Superior temporal gyrus (tissue), 1 donor: ENCODE results near the gene MPP1.
"Not testable (repeated sequence)": the region's sequence is repeated elsewhere in the genome, so short reads cannot be mapped to it uniquely, and the experiment has no call there.

Source experiments
- DNase-seq: peaks from one replicate; pipeline ENCODE4 v3.0.0-alpha.2; 2016; ENCODE audit errors: extremely low spot score

MPP1 gene

GRCh38 chrX:154804957-154805695 lies at the start of gene MPP1:
Gene MPP1, minus strand, starts transcription at chrX:154805485. Its CDS starts 112 bp downstream, at chrX:154805373.
- peak; percentile 75 for DNase-seq

- DNase-seq, result no peak
These were observed 45.8 kb upstream of the MPP1 start for GRCh38 chrX:154850957-154851611.

- peak; percentile 22 for DNase-seq
These were observed 35.6 kb upstream of the MPP1 start for GRCh38 chrX:154840856-154841255.

GRCh38 chrX:154836163-154836562 lies 30.9 kb upstream of the MPP1 start:
- no peak for DNase-seq

GRCh38 chrX:154834562-154834961 lies 29.3 kb upstream of the MPP1 start, which contains the start of gene SMIM9:
Gene SMIM9, minus strand, starts transcription at chrX:154834662. Its CDS starts 3,806 bp downstream, at chrX:154830856.
- no peak for DNase-seq

GRCh38 chrX:154833746-154834274 lies 28.5 kb upstream of the MPP1 start:
- DNase-seq, result no peak

- DNase-seq, result no peak
These were observed 24.7 kb upstream of the MPP1 start for GRCh38 chrX:154829926-154830442.

GRCh38 chrX:154829134-154829533 lies 23.8 kb upstream of the MPP1 start:
- DNase-seq, result no peak

GRCh38 chrX:154828016-154828408 lies 22.7 kb upstream of the MPP1 start:
- no peak for DNase-seq

GRCh38 chrX:154827194-154828015 lies 22.1 kb upstream of the MPP1 start:
- no peak for DNase-seq

- DNase-seq, result not testable (repeated sequence)
These were observed 20.3 kb upstream of the MPP1 start for GRCh38 chrX:154825586-154825985.

GRCh38 chrX:154824638-154825037 lies 19.4 kb upstream of the MPP1 start:
- no peak for DNase-seq

- no peak for DNase-seq
These were observed 16.7 kb upstream of the MPP1 start for GRCh38 chrX:154822029-154822428.

GRCh38 chrX:154821523-154821922 lies 16.2 kb upstream of the MPP1 start:
- no peak for DNase-seq

GRCh38 chrX:154819771-154820341 lies 14.6 kb upstream of the MPP1 start:
- DNase-seq, result no peak

- no peak for DNase-seq
These were observed 13.9 kb upstream of the MPP1 start for GRCh38 chrX:154818916-154819770.

GRCh38 chrX:154817048-154817618 lies 11.8 kb upstream of the MPP1 start:
- DNase-seq, result not testable (repeated sequence)

- not testable (repeated sequence) for DNase-seq
These were observed 11.1 kb upstream of the MPP1 start for GRCh38 chrX:154816326-154816898.

- no peak for DNase-seq
These were observed 10.1 kb upstream of the MPP1 start for GRCh38 chrX:154815274-154815818.
